GM18861 (cell line): ENCODE measurements around the gene ZC3H15.
"Not testable (repeated sequence)": the region's sequence is repeated elsewhere in the genome, so short reads cannot be mapped to it uniquely, and the experiment has no call there.

ENCODE experiments used
- ATAC-seq: cut with Tn5 transposase; IDR thresholded peaks from one replicate; pipeline ENCODE4 v1.9.1; 2021; ENCODE audit not compliant: unreplicated experiment

The ZC3H15 gene

DNA sequence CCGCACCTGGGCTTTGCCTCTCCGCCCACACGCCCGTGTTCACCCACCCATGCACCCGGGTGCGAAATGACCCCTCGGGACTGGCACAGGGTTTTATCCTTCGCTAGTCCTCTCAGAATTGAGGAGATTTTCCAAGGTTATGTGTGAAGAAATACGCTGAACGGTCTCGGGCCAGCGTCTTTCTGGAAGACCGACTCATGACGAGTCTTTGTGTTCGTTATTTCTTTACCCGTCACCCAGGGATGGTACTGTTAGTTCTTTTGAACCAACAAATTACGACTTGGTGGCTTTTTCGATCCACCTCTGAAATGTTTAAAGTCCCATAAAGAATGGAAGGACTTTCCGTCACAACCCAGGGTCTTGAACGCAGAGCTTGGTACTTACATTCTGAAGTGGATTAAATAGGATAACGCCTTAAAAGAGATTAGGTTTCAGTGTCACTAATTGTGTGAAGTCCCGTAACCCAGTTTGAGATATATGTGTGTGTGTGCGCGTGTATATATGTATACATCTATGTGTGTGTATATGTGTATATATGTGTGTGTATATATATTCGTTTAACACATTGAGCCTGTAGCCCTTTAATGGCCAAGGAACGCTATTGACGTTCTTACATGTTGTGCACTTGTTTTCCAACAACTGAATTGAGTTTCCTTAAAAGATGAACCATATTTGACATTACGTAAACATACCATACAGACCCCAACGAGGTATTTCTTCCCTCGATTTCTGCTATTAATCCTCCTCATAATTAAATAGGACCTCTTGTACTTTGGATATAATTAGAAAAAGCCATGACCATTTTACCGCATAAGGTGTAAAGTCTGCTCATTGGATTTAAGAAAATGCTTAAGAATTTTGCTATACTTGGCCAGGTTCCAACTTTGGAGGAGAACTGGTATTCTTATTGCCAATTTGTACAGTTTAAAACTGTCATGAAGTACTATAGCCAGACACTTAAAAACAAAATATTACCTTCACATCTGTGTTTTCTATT is 889 bp downstream of the ZC3H15 start:
- no peak for ATAC-seq

DNA sequence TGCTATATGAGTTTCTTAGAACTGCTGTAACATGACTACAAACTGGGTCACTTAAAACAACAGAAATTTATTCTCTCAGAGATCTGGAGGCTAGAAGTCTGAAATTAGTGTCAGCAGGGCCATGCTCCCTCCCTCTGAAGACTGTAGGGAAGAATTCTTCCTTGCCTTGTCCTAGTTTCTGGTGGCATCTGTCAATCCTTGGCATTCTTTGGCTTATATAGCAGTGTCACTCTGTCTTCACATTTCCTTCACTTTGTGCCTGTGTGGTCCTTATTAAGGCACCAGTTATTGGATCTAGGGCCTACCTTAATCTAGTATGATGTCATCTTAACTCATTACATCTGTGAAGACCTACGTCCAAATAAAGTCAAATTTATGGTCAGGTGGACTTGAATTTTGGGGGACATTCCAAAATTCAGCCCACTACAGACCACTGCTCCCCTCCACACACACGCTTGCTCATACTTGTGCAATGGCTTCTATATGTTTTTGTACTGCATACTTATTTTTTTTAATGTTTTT is 7.6 kb downstream of the ZC3H15 start:
- ATAC-seq: no peak

DNA sequence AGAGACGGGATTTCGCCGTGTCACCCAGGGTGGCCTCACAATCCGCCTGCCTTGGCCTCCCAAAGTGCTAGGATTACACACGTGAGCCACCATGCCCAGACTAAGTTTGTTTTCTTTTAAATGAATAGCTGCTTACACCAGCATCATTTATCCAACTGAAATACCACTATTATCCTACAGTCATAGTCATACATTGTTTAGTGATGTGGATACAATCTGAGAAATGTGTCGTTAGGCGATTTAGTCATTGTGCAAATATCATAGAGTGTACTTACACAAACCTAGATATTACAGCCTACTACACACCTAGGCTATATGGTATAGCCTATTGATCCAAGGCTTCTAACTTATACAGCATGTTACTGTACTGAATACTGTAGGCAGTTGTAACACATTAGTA is 10.3 kb downstream of the ZC3H15 start:
- no peak for ATAC-seq

DNA sequence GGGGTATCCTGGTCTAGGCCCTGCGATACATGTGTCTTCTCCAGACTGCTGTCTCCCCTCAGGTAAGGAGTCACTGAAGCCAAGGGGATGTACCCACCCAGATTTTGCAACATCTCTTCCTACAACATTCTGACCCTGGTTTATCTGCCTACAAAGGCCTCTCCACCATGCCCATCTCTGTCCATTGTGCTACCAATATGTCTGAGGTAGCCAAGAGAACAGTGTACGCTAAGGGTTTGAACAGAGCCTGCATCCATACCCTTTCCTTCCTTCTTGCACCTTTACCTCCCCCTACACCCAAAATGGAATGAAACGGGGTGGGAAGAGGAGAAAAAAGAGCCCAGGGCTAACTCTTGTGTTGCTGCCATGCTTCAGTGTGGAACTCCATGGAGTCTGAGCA is 11.9 kb downstream of the ZC3H15 start:
- no peak for ATAC-seq

DNA sequence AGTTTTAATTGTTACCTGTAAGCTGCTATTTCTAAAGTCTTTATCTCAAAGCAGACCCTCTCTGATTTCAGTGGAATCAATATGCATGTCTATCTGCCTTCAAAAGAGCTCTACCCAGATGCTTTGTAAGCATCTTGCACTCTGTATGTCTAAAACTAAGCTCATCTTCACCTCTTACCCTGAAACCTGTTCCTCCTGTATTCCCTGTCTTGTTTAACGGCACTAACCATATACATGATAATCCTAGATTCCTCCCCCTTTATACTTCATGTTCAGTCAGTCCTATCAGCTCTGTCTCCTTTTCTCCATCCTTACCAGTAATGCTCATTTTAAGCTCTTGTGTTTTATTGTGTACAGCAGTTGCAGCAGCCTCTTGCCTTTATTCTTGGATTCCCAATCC is 12.8 kb downstream of the ZC3H15 start:
- ATAC-seq: no peak

DNA sequence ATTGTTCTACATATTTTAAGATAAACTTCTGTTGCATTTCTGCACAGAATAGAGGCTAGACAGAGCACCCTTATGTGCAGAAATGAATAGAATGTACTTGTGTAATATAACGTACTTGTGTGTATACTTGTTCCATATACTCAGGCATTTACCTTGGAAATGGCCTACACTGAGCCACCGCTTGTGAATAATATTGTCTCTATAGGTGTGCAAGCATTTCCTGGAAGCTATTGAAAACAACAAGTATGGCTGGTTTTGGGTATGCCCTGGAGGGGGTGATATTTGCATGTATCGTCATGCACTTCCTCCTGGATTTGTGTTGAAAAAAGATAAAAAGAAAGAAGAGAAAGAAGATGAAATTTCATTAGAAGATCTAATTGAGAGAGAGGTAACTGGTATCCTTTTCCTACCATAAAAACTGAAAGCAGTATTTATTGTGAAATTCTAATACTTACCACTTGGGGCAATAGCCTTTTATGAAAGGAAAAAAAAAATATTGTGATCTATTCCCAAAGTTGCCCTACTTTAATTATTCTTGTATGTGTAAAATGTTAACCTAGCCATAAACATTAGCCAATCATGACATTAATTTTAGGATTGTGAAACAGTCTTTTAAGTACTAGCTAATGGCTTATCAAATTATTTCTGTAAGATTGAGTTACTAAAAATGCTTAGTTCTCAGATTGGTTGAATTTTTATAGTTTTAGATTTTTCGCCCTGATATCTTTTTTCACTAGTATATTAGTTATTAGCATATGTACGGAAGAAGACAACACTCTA is 18.0 kb downstream of the ZC3H15 start:
- peak; percentile 64 for ATAC-seq

DNA sequence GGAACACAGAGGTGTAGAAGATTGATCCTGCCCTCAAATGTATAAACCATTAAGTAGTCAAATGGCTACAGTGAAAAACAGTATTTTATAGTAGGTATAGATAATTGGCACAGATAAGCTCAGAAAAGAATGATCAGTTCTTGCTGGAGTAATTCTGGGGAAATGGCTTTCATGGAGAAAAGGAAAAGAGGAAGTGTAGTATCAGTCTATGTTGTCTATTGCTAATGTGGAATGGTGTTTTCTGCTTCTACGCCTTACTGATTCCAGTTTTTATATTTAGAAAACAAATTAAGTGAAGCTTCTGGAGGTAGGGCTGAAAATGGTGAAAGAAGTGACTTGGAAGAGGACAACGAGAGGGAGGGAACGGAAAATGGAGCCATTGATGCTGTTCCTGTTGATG is 22.2 kb downstream of the ZC3H15 start:
- no peak for ATAC-seq

DNA sequence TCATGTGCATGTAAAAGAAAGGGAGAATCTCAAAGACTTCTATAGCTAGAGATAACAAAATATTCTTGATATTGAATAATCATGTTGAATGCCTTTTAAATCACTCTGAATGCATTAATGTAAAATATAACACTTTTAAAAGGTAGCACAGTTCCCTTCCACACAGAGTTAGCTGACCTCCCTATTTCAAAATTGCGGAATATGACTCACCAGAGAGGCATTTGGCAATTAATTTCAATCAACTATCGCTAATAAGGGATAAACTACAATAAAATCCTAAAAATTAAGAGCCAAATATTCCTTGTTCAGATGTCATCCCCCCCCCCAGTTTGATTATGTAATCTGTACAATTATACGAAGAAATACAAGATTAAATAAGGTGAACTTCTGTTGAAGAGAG is 29.3 kb downstream of the ZC3H15 start:
- ATAC-seq: no peak

DNA sequence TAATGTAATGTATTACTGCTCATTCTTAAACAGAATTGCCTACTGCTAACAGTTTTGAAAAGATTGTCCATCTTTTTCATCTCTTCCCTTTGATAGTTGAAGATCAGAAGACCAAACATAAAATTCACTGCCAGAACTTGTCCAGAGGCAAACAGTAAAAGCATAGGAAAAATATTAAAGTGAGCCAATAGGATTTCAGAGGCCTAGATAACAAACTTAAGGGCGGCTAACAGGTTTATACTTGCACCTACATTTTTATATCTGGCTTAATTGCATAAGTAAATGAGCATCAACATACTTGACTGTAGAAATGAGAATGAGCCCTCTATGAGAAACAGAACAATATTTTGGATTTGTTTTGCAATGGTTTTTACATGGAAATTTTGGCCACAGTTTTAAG is 30.3 kb downstream of the ZC3H15 start:
- no peak for ATAC-seq

DNA sequence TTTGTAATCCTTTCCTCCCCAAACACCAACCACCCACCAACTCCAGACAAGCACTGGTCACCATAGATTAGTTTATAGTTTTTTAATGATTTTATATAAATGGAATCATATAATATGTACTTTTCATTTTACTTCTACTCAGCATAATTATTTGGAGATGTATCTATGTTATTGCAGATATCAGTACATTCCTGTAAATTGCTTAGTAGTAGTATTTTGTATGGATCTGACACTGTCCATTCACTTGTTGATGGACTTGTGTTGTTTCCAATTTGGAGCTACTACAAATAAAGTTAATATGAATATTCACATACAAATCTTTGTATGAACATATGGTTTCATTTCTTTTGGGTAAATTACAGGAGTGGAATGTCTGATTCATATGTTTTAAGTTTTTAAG is 31.0 kb downstream of the ZC3H15 start:
- ATAC-seq: no peak

DNA sequence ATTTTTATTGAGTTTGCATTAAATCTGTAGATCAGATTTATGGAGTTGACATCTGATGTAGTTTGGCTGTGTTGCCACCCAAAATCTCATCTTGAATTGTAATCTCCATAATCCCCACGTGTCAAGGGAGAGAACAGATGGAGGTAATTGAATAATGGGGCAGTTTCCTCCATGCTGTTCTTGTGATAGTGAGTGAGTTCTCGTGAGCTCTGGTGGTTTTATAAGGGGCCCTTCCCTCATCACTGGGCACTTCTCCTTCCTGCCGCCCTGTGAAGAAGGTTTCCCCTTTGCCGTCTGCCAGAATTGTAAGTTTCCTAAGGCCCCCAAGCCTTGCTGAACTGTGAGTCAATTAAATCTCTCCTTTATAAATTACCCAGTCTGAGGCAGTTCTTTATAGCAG is 32.2 kb downstream of the ZC3H15 start:
- no peak for ATAC-seq

DNA sequence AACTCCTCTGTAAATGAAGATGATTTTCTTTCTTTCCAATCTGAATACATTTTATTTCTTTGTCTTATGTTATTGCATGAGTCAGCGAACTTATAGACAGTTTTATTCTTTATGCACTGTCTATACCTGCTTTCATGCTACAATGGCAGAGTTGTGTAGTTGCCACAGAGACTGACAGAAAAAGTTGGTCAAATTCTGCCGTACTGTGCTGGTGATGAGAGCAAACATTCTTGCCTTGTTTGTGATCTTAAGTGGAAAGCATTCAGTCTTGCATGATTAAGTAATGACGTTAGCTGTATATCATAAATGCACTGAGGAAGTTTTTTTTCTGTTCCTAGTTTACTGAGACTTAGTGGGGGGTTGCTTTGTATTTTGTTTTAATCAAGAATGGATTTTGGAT is 32.9 kb downstream of the ZC3H15 start:
- ATAC-seq: no peak

DNA sequence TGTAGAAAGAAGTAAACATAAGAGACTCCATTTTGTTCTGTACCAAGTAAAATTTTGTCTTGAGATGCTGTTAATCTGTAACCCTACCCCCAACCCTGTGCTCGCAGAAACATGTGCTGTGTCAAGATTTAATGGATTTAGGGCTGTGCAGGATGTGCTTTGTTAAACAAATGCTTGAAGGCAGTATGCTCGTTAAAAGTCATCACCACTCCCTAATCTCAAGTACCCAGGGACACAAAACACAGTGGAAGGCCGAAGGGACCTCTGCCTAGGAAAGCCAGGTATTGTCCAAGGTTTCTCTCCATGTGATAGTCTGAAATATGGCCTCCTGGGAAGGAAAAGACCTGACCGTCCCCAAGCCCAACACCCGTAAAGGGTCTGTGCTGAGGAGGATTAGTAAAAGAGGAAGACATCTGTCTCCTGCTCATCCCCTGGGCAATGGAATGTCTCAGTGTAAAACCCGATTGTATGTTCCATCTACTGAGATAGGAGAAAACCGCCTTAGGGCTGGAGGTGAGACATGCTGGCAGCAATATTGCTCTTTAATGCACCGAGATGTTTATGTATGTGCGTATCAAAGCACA is 35.6 kb downstream of the ZC3H15 start:
- not testable (repeated sequence) for ATAC-seq

DNA sequence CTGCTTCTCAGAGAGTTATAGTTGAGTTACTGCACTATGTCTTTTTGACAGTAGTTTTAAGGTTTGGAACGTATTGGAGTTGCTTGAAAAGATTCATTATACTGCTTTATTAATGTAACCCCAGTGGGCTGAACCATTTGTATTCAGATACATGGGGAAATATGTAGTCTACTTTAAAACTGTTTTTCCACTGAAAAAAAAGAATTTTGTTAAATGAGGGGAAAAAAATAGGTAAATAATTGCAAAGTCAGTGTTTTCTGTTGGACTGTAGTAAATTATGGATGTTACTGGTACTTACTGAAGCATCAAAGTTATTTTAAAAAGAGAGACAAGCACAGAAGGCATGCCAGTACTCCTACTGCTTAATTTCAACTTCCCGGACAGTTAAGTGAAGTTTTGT is 36.4 kb downstream of the ZC3H15 start:
- no peak for ATAC-seq

DNA sequence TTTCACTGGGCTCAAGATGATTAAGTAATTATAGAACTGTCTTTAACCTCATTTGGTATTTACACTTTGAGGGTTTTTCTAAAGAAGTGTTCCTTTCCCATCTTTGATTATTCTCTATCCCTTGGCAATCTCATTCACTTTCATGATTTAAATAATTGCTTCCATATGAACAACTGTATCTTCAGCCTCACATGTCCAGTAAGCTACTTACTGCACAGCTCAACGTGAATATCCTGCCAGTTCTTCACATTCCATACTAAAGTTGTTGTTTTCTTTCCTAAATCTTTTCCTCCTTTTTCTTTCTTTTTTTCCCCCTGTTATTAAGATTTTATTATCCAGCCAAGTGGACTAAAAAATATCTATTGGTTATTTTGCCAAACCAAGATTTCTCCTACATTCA is 37.7 kb downstream of the ZC3H15 start:
- ATAC-seq: no peak

DNA sequence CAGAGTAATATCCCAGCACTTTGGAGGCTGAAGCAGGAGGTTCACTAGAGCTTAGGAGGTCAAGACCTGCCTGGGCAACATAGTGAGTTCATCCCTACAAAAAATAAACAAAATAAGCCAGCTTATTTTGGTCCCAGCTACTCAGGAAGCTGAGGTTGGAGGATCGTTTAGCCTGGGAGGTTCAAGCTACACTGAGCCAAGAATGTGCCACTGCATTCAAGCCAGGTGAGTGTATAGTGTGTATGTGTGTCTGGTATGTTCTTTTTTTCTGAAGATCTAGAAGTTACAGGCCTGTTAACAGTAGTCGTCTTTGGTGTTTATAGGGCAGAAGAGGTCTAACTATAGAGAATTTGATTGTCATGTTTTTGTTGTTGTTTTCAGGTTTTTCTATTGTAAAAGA is 40.2 kb downstream of the ZC3H15 start:
- ATAC-seq: no peak

DNA sequence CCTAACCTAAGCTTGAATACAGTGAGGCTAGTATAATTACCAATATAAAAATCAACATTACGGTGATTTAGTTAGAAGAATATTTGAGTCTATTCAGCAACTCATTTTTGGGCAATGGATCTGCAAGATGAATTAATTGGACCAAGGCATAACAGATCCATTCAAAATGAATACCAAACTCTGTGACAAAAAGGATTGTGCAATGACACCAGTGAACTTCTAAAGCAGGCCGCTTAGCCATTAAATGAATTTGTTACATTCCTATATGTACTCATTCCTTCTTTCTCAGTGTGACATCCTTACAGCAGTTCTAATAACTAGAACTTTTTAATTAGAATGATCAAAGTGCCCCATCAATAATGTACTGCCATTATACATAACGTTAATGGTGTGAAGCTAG is 44.3 kb downstream of the ZC3H15 start:
- no peak for ATAC-seq

DNA sequence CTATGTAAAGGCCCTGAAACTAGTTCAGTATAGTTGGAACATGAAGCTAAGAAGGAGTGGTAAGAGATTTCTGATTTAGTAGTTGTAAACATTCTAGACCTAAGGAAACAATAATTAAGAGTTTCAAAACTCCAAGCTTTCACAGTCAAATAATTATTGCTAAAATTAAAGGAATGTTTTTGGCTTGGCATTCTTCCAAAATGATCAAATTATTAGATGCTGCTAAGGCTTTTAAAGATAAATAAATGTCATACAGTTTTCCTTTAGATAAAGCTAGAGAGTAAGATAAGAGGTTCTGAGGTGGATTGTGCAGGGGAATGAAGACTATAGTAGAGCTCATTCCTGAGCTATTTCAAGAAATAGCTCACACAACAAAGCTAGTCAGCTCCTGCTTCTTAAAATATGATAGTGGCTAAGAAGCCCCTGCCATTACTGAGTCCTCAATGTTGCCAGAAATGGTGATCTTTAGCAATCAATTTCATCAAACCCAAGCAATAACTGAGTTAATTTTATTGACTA is 45.3 kb downstream of the ZC3H15 start:
- no peak for ATAC-seq

DNA sequence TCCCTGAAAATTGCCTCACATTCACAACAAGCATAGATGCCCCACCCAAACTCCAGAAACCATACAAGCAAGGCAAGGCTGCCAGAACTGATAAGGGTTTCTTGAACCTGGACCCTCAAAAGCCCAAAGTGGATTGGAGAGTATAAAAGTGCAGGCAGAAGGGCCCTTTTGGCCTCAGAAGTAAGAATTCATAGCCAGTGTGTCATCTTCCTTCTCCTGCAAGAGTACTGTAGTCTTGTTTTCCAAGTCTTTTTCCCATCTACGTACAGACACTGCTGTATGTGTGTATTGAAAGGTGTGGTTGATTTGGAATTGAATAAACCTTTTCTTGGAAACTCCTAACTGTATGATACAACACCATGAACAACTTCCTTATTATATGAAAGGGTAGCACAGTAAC is 46.8 kb downstream of the ZC3H15 start:
- no peak for ATAC-seq

DNA sequence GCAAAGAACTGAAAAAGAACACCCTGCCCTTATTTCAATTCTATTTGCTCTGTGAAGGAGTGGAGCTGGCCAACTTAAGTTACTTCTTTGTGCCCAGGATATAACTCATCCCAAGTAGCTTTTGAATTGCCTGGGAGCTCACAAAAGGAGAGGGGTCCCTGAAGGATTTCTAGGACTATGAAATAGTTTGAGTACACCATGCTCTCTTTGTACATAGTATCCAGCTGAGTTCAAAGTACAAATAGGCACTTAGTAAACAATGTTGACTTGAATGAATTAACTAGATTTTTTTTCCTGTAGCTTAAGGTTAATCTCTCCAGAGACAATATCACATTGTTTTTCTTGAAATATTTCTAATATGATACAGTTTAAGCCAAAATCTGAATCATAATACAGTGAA is 47.7 kb downstream of the ZC3H15 start:
- ATAC-seq: no peak

DNA sequence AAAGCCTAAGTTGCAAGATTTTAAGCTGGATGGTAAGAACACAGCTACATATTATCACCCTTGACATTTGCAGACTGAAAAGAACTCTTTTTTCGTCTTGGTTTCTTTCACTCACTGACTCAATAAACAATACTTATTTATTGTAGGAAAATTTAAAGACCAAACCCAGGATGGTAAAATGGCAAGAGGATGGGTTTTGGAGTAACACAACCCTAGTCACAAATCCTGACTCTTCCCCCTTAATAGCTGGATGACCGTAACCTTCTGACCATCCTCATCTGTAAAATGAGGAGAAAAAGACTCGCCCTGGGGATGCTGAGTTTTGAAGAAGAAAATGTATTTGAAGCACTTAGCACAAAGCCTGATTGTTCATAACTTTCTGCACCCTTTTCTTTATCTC is 48.3 kb downstream of the ZC3H15 start:
- ATAC-seq: no peak
